ENCODE data around the gene FAAP20.

- TF ChIP-seq CTCF (IDR thresholded peaks at IDR 0.05) (no peak), EZH2 (IDR thresholded peaks at IDR 0.05; ENCODE audit: borderline replicate concordance, insufficient read depth, low read depth, low read length, poor library complexity, severe bottlenecking) (no peak)
These were observed 26.0 kb downstream of the FAAP20 start for GRCh38 chr1:2168535-2168934.

All from B cell (primary cell).